ENCODE data around the gene CHRM5.

DNA sequence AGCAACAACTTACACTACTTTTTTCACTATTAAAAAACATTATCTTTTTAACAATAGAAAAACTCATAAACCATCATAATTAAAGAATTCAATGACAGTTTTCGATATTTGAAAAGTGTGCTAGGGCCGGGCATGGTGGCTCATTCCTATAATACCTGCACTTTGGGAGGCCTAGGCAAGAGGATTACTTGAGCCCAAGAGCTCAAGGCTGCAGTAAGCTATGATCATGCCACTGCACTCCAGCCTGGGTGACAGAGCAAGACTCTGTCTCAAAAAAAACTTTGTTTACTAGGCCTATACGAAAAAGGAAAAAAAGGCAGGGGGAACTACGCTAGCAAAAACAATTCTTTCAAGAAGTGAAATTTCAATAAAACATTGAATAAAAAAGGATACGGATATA, 42.6 kb downstream of the CHRM5 start:
- TF ChIP-seq, protein P1, sequence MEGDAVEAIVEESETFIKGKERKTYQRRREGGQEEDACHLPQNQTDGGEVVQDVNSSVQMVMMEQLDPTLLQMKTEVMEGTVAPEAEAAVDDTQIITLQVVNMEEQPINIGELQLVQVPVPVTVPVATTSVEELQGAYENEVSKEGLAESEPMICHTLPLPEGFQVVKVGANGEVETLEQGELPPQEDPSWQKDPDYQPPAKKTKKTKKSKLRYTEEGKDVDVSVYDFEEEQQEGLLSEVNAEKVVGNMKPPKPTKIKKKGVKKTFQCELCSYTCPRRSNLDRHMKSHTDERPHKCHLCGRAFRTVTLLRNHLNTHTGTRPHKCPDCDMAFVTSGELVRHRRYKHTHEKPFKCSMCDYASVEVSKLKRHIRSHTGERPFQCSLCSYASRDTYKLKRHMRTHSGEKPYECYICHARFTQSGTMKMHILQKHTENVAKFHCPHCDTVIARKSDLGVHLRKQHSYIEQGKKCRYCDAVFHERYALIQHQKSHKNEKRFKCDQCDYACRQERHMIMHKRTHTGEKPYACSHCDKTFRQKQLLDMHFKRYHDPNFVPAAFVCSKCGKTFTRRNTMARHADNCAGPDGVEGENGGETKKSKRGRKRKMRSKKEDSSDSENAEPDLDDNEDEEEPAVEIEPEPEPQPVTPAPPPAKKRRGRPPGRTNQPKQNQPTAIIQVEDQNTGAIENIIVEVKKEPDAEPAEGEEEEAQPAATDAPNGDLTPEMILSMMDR (IDR thresholded peaks at IDR 0.05): no peak
- TF ChIP-seq EZH2 (IDR thresholded peaks at IDR 0.05; ENCODE audit: borderline replicate concordance, insufficient read depth, low read depth, low read length, poor library complexity, severe bottlenecking): no peak

All from B cell (primary cell).